Thymus (tissue), 14 donors: ENCODE results near the gene TNK1. TPM values are rescaled to one million over a fixed set of nuclear protein-coding genes. Genes with fewer than 3 reads are reported as not detected.
"Not testable (repeated sequence)": the region's sequence is repeated elsewhere in the genome, so short reads cannot be mapped to it uniquely, and the experiment has no call there.

ENCODE experiments used
- DNase-seq, 9 donors: peaks; one replicate each; pipeline ENCODE4 v3.0.0-alpha.2; 2013; ENCODE audit warnings: low spot score in 9 of 9, low read depth in 6 of 9, missing footprints in 1 of 9
- H3K27ac ChIP-seq, 2 donors: one replicate each; pipeline ENCODE4 v1.5.1; 2013; ENCODE audit warnings: control low read depth in 1 of 2, low read depth in 1 of 2, low read length in 1 of 2, mild to moderate bottlenecking in 1 of 2, moderate library complexity in 1 of 2
- H3K27me3 ChIP-seq, 2 donors: one replicate each; pipeline ENCODE4 v1.5.1; 2013; ENCODE audit warnings: low read length in 1 of 2; ENCODE audit not compliant: control insufficient read depth in 2 of 2, insufficient read depth in 1 of 2
- H3K36me3 ChIP-seq, 2 donors: one replicate each; pipeline ENCODE4 v1.5.1; 2013; ENCODE audit warnings: low read length in 1 of 2, mild to moderate bottlenecking in 1 of 2, moderate library complexity in 1 of 2; ENCODE audit not compliant: control insufficient read depth in 2 of 2, insufficient read depth in 2 of 2
- H3K4me1 ChIP-seq, 2 donors: one replicate each; pipeline ENCODE4 v1.5.1; 2013; ENCODE audit warnings: low read length in 2 of 2; ENCODE audit not compliant: control insufficient read depth in 2 of 2, insufficient read depth in 2 of 2
- H3K4me3 ChIP-seq, 2 donors: one replicate each; pipeline ENCODE4 v1.5.1; 2013; ENCODE audit warnings: low read length in 2 of 2, control low read depth in 1 of 2, mild to moderate bottlenecking in 1 of 2
- H3K9me3 ChIP-seq, 2 donors: one replicate each; pipeline ENCODE4 v1.5.1; 2013; ENCODE audit warnings: low read length in 1 of 2, mild to moderate bottlenecking in 1 of 2; ENCODE audit not compliant: control insufficient read depth in 2 of 2, insufficient read depth in 1 of 2
- WGBS: extraction: QIAGEN DNeasy Blood & Tissue Kit; methylation state at CpG from one replicate; pipeline ENCODE4 v1.1.7; 2013; 5-methylcytosine and 5-hydroxymethylcytosine counted together
- long read RNA-seq, 10 donors: transcript quantifications; one replicate each; lab custom pipeline, GENCODE V29; 2026
- polyA plus RNA-seq: library from polyadenylated mRNA; stranded (reverse); fragments of 200-250 nt; gene quantifications from one replicate; pipeline ENCODE4 v1.2.3, GENCODE V29; 2013
- total RNA-seq: library from RNA; stranded (reverse); fragments of 120-200 nt; gene quantifications from one replicate; pipeline ENCODE4 v1.2.4, GENCODE V29; 2013
- donor health status: healthy.

The TNK1 gene
- total RNA-seq (1.8 TPM), polyA plus RNA-seq (7.2 TPM)
- long read RNA-seq, donor 1, result 0 reads
- long read RNA-seq, donor 2, result 0 reads
- long read RNA-seq, donor 3, result 0 reads
- long read RNA-seq, donor 4, result 0 reads
- long read RNA-seq, donor 5, result 0 reads
- long read RNA-seq, donor 6, result 0 reads
- long read RNA-seq, donor 7, partial matches to known transcripts, result 5 of 5 reads
- long read RNA-seq, donor 7, other reads (novel, unspliced or antisense), result 0 of 5 reads
- long read RNA-seq, donor 8, result 0 reads
- long read RNA-seq, donor 9, partial matches to known transcripts, result 6 of 51 reads
- long read RNA-seq, donor 9, other reads (novel, unspliced or antisense), result 45 of 51 reads
- long read RNA-seq, donor 10, partial matches to known transcripts, result 6 of 13 reads
- long read RNA-seq, donor 10, other reads (novel, unspliced or antisense), result 7 of 13 reads

DNA sequence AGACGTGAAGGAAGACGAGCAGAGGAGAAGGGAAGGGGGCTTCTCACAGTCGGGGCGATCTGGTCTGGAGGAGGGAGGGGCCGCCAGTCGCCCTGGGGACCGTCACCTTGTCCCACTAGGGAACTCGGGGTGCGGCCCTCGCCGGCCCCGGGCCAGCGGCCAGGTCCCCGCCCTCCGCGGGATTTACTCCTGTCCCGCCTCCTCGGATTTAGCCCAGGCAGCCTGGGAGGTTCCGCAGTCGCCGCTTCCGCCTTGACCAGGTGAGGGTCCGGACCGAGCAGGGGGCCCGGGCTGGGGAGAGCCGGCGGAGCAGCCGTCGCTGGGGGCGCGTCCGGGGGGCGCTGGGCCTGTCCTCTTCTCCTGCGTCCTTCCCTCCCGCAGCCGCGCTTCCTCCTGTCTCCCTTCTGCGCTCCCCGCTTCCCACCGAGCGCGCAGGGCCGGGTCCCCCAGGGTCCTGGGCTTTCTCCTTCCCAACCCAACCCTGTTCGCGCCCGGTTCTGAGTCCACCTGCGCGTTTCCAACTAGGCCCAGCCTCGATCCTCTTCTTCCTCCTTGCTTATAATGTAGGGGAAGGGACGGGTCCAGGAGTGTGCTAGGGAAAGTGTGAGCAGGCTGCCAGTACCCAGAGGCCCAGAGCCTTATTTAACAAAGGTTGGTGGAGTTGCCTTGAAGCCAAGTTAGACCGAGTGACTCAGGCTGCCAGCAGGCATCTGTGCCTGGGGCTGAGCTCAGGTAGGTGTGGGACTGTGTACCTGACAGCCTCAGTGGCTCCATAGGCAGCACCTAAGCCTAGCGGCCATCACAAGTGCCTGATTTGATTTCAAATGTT lies at the start of gene TNK1:
Gene TNK1, plus strand, starts transcription at position 235 of the 829 bp plus-strand sequence. CDS start 1,838 bp downstream, outside the sequence.
- Histone ChIP-seq H3K27ac (peak within 1 kb of the TSS in 1 of 2 donors; percentile 3), H3K36me3 (no peaks in the 10 kb centered on the region), H3K4me3 (peak within 1 kb of the TSS in 1 of 2 donors; percentile 4), H3K4me1 (peaks cover 2 to 17% of the 10 kb centered on the region in 2 donors), H3K27me3 (peaks cover 34 to 69% of the 10 kb centered on the region in 2 donors), H3K9me3 (peaks cover 0 to 6% of the 10 kb centered on the region in 2 donors)
- WGBS, result 9% methylated on average over 52 of the region's 52 CpGs
- no peak for DNase-seq

DNA sequence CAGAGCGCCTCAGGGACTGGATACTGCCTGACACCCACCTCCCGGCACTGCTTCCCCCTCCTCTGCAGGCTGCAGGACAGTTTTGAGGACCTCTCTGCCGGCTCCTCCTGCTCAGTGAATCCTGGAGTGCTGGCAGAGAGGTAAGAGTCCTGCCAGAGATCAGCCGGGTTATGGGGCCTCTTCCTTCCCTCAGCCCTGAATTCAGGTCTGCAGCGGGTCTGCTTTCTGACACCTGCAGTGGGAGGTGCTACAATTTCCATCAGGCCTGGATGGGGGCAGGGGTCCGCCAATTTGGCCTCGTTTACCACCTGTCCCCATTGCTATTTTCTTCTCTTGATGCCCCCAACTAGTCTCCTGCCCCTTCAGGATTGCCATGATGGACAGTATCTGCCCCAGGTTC lies 48.8 kb upstream of the TNK1 start:
- peak in 2 of 9 donors; percentile 44 to 75 for DNase-seq
- H3K4me3 ChIP-seq, result peak overlapping the region in 1 of 2 donors; percentile 47
- H3K4me1 ChIP-seq, result peaks cover 32 to 81% of the 10 kb centered on the region in 2 donors
- H3K9me3 ChIP-seq, result peaks cover 0 to 2% of the 10 kb centered on the region in 2 donors
- H3K27ac ChIP-seq, result peak overlapping the region; percentile 75 to 98
- peaks cover 0 to 2% of the 10 kb centered on the region in 2 donors for H3K36me3 ChIP-seq
- 24% methylated on average over 7 of the region's 7 CpGs for WGBS
- no peaks in the 10 kb centered on the region for H3K27me3 ChIP-seq

DNA sequence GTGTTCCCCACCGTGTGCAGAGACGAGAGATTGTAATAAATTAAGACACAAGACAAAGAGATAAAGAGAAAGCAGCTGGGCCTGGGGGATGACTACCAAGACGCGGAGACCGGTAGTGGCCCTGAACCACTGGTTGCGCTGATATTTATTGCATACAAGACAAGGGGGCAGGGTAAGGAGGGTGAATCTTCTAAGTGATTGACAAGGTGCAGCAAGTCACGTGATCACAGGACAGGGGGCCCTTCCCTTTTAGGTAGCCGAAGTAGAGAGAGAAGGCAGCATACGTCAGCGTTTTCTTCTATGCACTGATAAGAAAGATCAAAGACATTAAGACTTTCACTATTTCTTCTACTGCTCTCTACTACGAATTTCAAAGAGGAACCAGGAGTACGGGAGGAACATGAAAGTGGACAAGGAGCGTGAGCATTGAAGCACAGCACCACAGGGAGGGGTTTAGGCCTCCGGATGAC lies 48.3 kb upstream of the TNK1 start:
- H3K27me3 ChIP-seq, H3K9me3 ChIP-seq, H3K36me3 ChIP-seq: not testable (repeated sequence)
- Histone ChIP-seq H3K27ac (peak overlapping the region; percentile 75 to 98), H3K4me1 (peaks cover 32 to 85% of the 10 kb centered on the region in 2 donors), H3K4me3 (peak overlapping the region in 1 of 2 donors; percentile 47)
- peak in 1 of 9 donors; percentile 59 for DNase-seq
- WGBS, result 20% methylated on average over 14 of the region's 14 CpGs

- Histone ChIP-seq H3K36me3 (peaks cover 16 to 20% of the 10 kb centered on the region in 2 donors), H3K4me1 (peaks cover 27 to 77% of the 10 kb centered on the region in 2 donors), H3K27me3 (no peaks in the 10 kb centered on the region), H3K27ac (no peak overlapping the region), H3K4me3 (no peak overlapping the region), H3K9me3 (peaks cover 0 to 2% of the 10 kb centered on the region in 2 donors)
- whole genome bisulfite sequencing, result 98% methylated on average over 3 of the region's 3 CpGs
- DNase-seq, result no peak
Measured at GRCh38 chr17:7334938-7335538, 45.9 kb upstream of the TNK1 start.

DNA sequence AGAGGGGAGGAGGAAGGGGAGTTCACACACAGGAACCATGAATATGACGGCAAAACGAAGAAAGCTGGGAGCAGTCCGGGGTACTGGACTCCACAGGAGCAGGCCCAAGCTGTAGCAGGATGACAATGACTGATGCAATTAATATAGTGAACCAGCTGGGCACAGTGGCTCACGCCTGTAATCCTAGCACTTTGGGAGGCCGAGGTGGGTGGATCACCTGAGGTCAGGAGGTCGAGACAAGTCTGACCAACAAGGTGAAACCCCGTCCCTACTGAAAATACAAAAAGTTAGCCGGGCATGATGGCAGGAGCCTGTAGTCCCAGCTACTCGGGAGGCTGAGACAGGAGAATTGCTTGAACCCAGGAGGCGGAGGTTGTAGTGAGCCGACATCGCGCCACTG lies 45.1 kb upstream of the TNK1 start:
- DNase-seq, H3K27me3 ChIP-seq, H3K9me3 ChIP-seq: not testable (repeated sequence)
- 92% methylated on average over 13 of the region's 13 CpGs for WGBS
- Histone ChIP-seq H3K4me1 (peaks cover 22 to 70% of the 10 kb centered on the region in 2 donors), H3K4me3 (peak overlapping the region; percentile 78 to 98), H3K36me3 (peaks cover 21 to 22% of the 10 kb centered on the region in 2 donors), H3K27ac (peak overlapping the region; percentile 36 to 93)

DNA sequence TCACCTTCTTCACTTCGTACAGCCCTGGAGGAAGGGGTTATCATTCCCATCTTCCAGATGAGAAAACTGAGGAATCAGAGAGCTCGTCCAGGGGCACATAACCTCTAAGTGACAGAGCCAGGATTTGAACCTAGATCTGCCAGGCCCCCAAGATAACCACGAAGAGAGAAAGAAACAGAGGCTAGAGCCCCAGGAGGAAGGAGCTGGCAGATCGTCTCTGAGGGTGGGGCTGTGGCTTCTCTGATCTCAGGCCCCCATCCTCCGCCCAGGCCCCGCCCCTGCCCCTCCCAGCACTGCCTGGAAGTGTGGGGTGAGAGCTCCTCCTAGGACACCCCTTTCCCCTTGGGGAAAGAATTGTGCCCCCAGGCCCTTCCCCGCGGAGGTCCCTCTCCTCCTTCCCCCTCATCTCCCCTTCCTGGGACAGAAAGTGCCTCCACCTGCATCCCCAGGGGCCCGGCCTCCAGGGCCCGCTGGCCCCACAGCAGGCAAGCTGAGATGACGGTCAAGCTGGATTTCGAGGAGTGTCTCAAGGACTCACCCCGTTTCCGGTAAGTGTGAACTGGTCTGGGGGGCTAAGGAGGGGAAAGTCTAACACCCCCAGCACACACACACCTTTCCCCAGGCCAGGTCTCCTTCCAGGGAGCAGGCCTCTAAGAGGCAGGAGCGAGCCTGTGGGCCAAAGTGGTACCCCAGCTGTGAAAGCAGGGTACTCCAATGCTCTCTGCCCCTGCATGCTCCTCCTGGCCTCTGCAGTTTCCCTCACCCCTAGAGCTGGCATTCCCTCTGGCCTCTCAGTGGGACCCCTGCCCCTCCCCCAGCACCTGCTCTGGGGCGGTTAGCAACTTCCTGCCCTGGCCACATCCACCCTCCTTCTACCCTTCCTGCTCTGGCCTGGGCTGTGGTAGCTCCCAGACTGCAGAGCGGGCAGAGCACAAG lies 44.4 kb upstream of the TNK1 start, which contains the start of gene ACAP1:
Gene ACAP1, plus strand, starts transcription at position 290 of the 936 bp plus-strand sequence. Its CDS starts 206 bp downstream, at position 496.
- 5% methylated on average over 17 of the region's 17 CpGs for WGBS

DNA sequence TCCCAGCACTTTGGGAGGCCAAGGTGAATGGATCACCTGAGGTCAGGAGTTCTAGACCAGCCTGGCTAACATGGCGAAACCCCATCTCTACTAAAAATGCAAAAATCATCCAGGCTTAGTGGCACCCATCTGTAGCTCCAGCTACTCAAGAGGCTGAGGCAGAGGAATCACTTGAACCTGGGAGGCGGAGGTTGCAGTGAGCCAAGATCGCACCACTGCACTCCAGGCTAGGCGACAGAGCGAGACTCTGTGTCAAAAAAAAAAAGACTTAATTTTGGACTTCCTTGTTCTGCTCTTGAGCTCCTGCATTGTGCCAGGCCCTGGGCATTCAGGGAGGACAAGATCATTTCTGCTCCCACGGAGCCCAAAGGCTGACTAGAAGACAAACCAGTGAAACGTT lies 43.3 kb upstream of the TNK1 start:
- DNase-seq, H3K27me3 ChIP-seq, H3K9me3 ChIP-seq: not testable (repeated sequence)
- 42% methylated on average over 7 of the region's 7 CpGs for WGBS
- Histone ChIP-seq H3K27ac (peak overlapping the region in 1 of 2 donors; percentile 93), H3K36me3 (peaks cover 36 to 40% of the 10 kb centered on the region in 2 donors), H3K4me3 (peak overlapping the region; percentile 78 to 98), H3K4me1 (peaks cover 12 to 51% of the 10 kb centered on the region in 2 donors)

More for the DNA sequence above, 44.4 kb upstream of the TNK1 start, which contains the start of gene ACAP1:
- DNase-seq, result peak in 6 of 9 donors; percentile 64 to 93 (median 86)
- Histone ChIP-seq H3K27me3 (no peaks in the 10 kb centered on the region), H3K4me3 (peak within 1 kb of the TSS; percentile 78 to 98), H3K27ac (peak within 1 kb of the TSS; percentile 93 to 94), H3K9me3 (peaks cover 0 to 1% of the 10 kb centered on the region in 2 donors), H3K4me1 (peaks cover 22 to 62% of the 10 kb centered on the region in 2 donors), H3K36me3 (peaks cover 26 to 29% of the 10 kb centered on the region in 2 donors)

DNA sequence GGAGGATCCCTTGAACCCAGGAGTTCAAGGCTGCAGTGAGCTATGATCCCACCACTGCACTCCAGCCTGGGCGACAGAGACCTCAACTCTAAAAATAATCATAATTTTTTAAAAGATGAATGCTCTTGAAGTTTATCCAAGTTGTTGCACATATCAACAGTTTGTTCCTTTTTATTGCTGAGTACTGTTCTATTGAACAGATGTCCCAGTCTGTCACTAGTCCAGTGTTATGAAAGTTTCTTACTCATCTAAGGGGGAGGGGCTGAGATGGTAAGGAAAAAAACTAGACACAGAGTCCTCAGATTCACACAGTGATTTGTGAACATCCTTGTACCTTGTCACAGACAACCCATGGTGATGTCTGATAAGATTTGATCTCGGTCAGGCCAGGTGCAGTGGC lies 40.7 kb upstream of the TNK1 start:
- H3K4me3 ChIP-seq, result no peak overlapping the region
- DNase-seq, result no peak
- no peak overlapping the region for H3K27ac ChIP-seq
- no peaks in the 10 kb centered on the region for H3K27me3 ChIP-seq
- no peaks in the 10 kb centered on the region for H3K9me3 ChIP-seq
- 94% methylated on average over 2 of the region's 2 CpGs for WGBS
- peaks cover 9 to 34% of the 10 kb centered on the region in 2 donors for H3K4me1 ChIP-seq
- peaks cover 54 to 66% of the 10 kb centered on the region in 2 donors for H3K36me3 ChIP-seq
